ENCODE results near the gene SAMD9. TPM values are rescaled to one million over a fixed set of nuclear protein-coding genes. Genes with fewer than 3 reads are reported as not detected.

The SAMD9 gene
- total RNA-seq = 1 to 10 TPM in 3 of 4 donors, under 1 TPM in 1; 0.89 to 1.7 (median 1.5) TPM

DNA sequence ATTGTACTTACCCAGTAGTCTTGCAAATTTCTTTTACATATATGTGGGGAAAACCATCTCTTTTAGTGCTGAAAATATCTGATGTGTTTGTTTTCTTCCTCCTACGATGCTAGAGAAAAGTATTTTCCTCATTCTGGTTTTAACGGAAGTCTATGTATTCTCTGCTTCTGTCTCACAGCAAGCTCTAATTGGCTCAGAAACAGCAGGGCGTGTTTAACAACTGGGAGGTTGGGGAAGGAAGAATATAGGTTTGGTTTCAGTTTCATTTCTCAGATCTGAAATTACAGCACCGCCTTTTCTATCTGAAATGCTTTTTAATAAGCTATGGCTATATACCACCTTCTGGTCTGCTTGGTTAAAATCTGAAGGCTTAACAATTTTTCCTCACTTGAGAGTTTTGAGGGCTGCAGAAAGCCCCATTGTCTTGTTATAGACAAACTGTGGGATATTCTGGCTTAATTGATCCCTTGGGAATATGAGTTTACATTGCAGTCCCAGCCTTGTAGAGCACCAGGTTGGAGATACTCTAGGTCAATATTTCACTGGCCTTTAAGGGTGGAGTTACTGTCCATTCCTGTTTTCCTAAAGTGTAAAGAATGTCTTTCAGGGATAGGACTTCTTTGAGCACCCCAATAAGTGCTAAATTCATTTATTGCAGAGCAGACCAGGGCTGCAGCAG, at the start of gene SAMD9:
SAMD9 (minus strand) TSS at position 128 of the 679 bp plus-strand sequence. CDS start 11,882 bp downstream, outside the sequence.
- peak; percentile 17 to 18 for DNase-seq
- intact Hi-C loops (cut with DNase I; ENCODE audit: low total_unique reads) (no loop called here), in situ Hi-C loops (cut with MboI; ENCODE audit: low sequenced_read_pairs in 4 of 4) (no loop called here)
- Histone ChIP-seq H3K27me3 (no peaks in the 10 kb centered on the region), H3K4me3 (peak within 1 kb of the TSS; percentile 48 to 54 (median 49)), H3K36me3 (no peaks in the 10 kb centered on the region), H3K9me3 (no peaks in the 10 kb centered on the region), H3K27ac (peak within 1 kb of the TSS; percentile 45 to 67 (median 55)), H3K4me1 (peaks cover 0 to 4% of the 10 kb centered on the region in 2 donors)
- peak; percentile 82 to 89 for ATAC-seq
- peak in 1 of 2 donors; percentile 10 for TF ChIP-seq POLR2A (IDR thresholded peaks at IDR 0.05)
- TF ChIP-seq, protein P1, sequence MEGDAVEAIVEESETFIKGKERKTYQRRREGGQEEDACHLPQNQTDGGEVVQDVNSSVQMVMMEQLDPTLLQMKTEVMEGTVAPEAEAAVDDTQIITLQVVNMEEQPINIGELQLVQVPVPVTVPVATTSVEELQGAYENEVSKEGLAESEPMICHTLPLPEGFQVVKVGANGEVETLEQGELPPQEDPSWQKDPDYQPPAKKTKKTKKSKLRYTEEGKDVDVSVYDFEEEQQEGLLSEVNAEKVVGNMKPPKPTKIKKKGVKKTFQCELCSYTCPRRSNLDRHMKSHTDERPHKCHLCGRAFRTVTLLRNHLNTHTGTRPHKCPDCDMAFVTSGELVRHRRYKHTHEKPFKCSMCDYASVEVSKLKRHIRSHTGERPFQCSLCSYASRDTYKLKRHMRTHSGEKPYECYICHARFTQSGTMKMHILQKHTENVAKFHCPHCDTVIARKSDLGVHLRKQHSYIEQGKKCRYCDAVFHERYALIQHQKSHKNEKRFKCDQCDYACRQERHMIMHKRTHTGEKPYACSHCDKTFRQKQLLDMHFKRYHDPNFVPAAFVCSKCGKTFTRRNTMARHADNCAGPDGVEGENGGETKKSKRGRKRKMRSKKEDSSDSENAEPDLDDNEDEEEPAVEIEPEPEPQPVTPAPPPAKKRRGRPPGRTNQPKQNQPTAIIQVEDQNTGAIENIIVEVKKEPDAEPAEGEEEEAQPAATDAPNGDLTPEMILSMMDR (IDR thresholded peaks at IDR 0.05 in 4 of 5, conservative IDR thresholded peaks at IDR 0.05 in 1 of 5) = no peak

DNA sequence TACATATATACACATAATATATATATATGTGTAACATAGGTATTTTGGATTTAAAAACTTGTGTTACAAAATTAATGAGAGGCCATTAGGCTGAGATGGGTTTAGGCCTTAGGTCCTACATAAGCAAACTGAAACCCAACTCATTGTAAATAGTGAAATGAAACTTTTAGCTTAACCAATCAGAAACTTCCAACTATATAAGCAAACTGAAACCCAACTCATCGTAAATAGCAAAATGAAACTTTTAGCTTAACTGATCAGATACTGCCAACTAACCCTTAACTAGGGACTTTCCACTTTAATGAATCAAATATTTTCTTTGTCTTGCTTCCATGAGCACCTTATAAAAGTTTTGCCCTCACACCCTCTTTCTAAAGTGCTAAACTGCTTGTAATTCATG, 47.7 kb upstream of the SAMD9 start:
- TF ChIP-seq, protein P1 (IDR thresholded peaks at IDR 0.05 in 4 of 5, conservative IDR thresholded peaks at IDR 0.05 in 1 of 5) = no peak
- no peak overlapping the region for H3K27ac ChIP-seq
- in situ Hi-C loops (cut with MboI; ENCODE audit: low sequenced_read_pairs in 4 of 4) (no loop called here), intact Hi-C loops (cut with DNase I; ENCODE audit: low total_unique reads) (loop anchor here (1.0 kb wide), 1 partner anchor 19 kb away; no protein-coding TSS in a partner anchor)
- no peaks in the 10 kb centered on the region for H3K9me3 ChIP-seq
- DNase-seq (no peak), ATAC-seq (no peak)
- no peaks in the 10 kb centered on the region for H3K4me1 ChIP-seq
- H3K4me3 ChIP-seq = no peak overlapping the region
- no peaks in the 10 kb centered on the region for H3K36me3 ChIP-seq
- H3K27me3 ChIP-seq = no peaks in the 10 kb centered on the region

DNA sequence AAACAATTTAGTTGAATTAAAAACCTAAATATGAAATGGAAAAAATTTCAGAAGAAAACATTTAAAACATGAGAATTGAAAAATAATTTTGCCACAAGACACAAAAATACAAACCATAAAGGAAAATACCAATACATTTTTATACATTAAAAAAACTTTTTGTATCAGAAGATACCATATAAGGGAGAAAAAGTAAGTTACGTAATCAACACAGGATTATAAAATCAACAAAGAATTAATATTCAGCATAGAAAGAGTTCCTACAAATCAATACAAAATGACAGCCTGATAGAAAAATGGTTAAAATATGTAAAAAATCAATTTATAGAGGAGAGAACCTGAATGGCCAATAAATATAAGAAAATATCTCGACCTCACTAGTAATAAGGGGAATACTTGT, 47.0 kb upstream of the SAMD9 start:
- H3K9me3 ChIP-seq = no peaks in the 10 kb centered on the region
- in situ Hi-C loops (cut with MboI; ENCODE audit: low sequenced_read_pairs in 4 of 4) = no loop called here
- intact Hi-C loops (cut with DNase I; ENCODE audit: low total_unique reads) = loop anchor here (1.0 kb wide), 1 partner anchor 20 kb away; no protein-coding TSS in a partner anchor
- DNase-seq = no peak
- H3K4me1 ChIP-seq = no peaks in the 10 kb centered on the region
- no peaks in the 10 kb centered on the region for H3K27me3 ChIP-seq
- TF ChIP-seq, protein P1 (IDR thresholded peaks at IDR 0.05 in 4 of 5, conservative IDR thresholded peaks at IDR 0.05 in 1 of 5) = no peak
- TF ChIP-seq POLR2A (IDR thresholded peaks at IDR 0.05) = no peak
- H3K4me3 ChIP-seq = no peak overlapping the region
- no peaks in the 10 kb centered on the region for H3K36me3 ChIP-seq
- ATAC-seq = no peak
- H3K27ac ChIP-seq = no peak overlapping the region

DNA sequence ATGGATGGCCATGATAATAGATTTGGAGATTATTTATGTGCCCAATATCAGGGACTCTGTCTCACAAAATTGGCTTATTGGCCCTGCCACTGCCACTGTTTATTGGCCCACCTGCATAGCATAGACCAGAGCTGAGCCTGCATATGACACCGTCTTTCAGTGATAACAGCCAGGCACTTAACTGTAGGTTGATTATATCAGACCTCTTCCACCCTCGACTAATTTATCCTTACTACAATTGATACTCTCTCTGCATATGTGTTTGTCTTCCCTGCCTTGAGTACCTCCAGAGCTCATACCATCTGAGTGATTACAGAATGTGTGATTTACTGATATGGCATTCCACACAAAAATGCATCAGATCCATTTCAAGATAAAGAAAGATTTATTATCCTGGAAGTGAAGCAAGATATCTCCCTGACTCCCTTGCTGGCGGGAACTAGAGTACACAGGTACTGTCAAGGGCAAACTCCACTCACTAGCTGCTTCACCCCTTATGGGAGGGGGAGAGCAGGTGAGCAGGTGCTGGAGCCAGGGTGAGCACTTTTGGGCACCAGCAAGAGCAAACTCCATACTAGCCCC, 43.5 kb upstream of the SAMD9 start:
- Histone ChIP-seq H3K4me3 (no peak overlapping the region), H3K9me3 (no peaks in the 10 kb centered on the region), H3K4me1 (no peaks in the 10 kb centered on the region), H3K27me3 (no peaks in the 10 kb centered on the region), H3K36me3 (no peaks in the 10 kb centered on the region), H3K27ac (no peak overlapping the region)
- intact Hi-C loops (cut with DNase I; ENCODE audit: low total_unique reads) = no loop called here
- in situ Hi-C loops (cut with MboI; ENCODE audit: low sequenced_read_pairs in 4 of 4) = no loop called here
- no peak for TF ChIP-seq POLR2A (IDR thresholded peaks at IDR 0.05)
- TF ChIP-seq, protein P1 (IDR thresholded peaks at IDR 0.05 in 4 of 5, conservative IDR thresholded peaks at IDR 0.05 in 1 of 5) = no peak
- DNase-seq = no peak
- ATAC-seq = no peak

Data from gastrocnemius medialis (tissue), 4 donors.